ENCODE results near the gene CAPS.

Gene CAPS

GRCh38 chr19:5910638-5910907, 3.5 kb upstream of the CAPS start:
- no peak for DNase-seq (ENCODE audit: low read depth)

- peak; percentile 26 for DNase-seq (ENCODE audit: low read depth)
These were observed 2.7 kb upstream of the CAPS start for GRCh38 chr19:5911366-5911765.

GRCh38 chr19:5914358-5914774, 312 bp downstream of the CAPS start:
- no peak for DNase-seq (ENCODE audit: low read depth)

- DNase-seq (ENCODE audit: low read depth): no peak
These were observed 1.1 kb downstream of the CAPS start for GRCh38 chr19:5914946-5915781.

GRCh38 chr19:5915782-5916165, 1.7 kb downstream of the CAPS start:
- DNase-seq (ENCODE audit: low read depth): no peak

- no peak for DNase-seq (ENCODE audit: low read depth)
These were observed 2.2 kb downstream of the CAPS start for GRCh38 chr19:5916181-5916708.

GRCh38 chr19:5917431-5918107, 3.5 kb downstream of the CAPS start:
- DNase-seq (ENCODE audit: low read depth): no peak

GRCh38 chr19:5918463-5919079, 4.5 kb downstream of the CAPS start:
- no peak for DNase-seq (ENCODE audit: low read depth)

GRCh38 chr19:5921516-5922160, 7.6 kb downstream of the CAPS start:
- DNase-seq (ENCODE audit: low read depth): no peak

- DNase-seq (ENCODE audit: low read depth): no peak
These were observed 8.1 kb downstream of the CAPS start for GRCh38 chr19:5922161-5922545.

- DNase-seq (ENCODE audit: low read depth): no peak
These were observed 9.3 kb downstream of the CAPS start for GRCh38 chr19:5923356-5923755.

- DNase-seq (ENCODE audit: low read depth): no peak
These were observed 11.9 kb downstream of the CAPS start for GRCh38 chr19:5925830-5926427.

- DNase-seq (ENCODE audit: low read depth): peak; percentile 98
These were observed 12.8 kb downstream of the CAPS start for GRCh38 chr19:5926641-5927440.

- no peak for DNase-seq (ENCODE audit: low read depth)
These were observed 13.4 kb downstream of the CAPS start for GRCh38 chr19:5927441-5927821.

GRCh38 chr19:5929179-5929578, 15.1 kb downstream of the CAPS start:
- DNase-seq (ENCODE audit: low read depth): no peak

GRCh38 chr19:5929625-5930024, 15.6 kb downstream of the CAPS start:
- no peak for DNase-seq (ENCODE audit: low read depth)

GRCh38 chr19:5931251-5931650, 17.2 kb downstream of the CAPS start:
- DNase-seq (ENCODE audit: low read depth): no peak

GRCh38 chr19:5932146-5932545, 18.1 kb downstream of the CAPS start:
- DNase-seq (ENCODE audit: low read depth): no peak

- no peak for DNase-seq (ENCODE audit: low read depth)
These were observed 18.7 kb downstream of the CAPS start for GRCh38 chr19:5932609-5933262.

- no peak for DNase-seq (ENCODE audit: low read depth)
These were observed 19.5 kb downstream of the CAPS start for GRCh38 chr19:5933391-5934068.
